ENCODE measurements around the gene PDE1A.

- TF ChIP-seq CTCF (conservative IDR thresholded peaks at IDR 0.05; ENCODE audit: low read depth, low read length): no peak
- TF ChIP-seq EZH2 (IDR thresholded peaks at IDR 0.05; ENCODE audit: borderline replicate concordance, low read depth, low read length, poor library complexity, severe bottlenecking): no peak
Measured at GRCh38 chr2:182359027-182359989, 67.5 kb downstream of the PDE1A start.
